T-helper 1 cell treated with Interleukin-12 subunit alpha and Interleukin-12 subunit beta and Interleukin-4 antibody, amounts not matched to agents 30 ng/mL and 1 ng/mL, for 36 hours (primary cell): Measurements from ENCODE around the gene MTSS2. TPM values are rescaled to one million over a fixed set of nuclear protein-coding genes. Genes with fewer than 3 reads are reported as not detected.

Experiments
- total RNA-seq: library from RNA; stranded (reverse); gene quantifications from 2 replicates; pipeline ENCODE4 v1.2.3, GENCODE V29; 2022

MTSS2 gene
- total RNA-seq, 1 donor from 2014 or later = 3.6 TPM

Other genes with a start within 250 kb of the MTSS2 start
- 38.2 and 40.6 TPM in 2 replicates for gene ST3GAL2, start 247.0 kb downstream of the MTSS2 start, total RNA-seq
- gene FCSK, start 231.5 kb downstream of the MTSS2 start, total RNA-seq = 22.5 and 24.4 TPM in 2 replicates
- gene COG4, start 162.5 kb downstream of the MTSS2 start, total RNA-seq = 55.8 and 57.9 TPM in 2 replicates
- gene SF3B3, start 162.2 kb downstream of the MTSS2 start, total RNA-seq = 381 and 387 TPM in 2 replicates
- 0.24 TPM in 1 of 2 replicates, not detected in the other for gene IL34, start 39.5 kb downstream of the MTSS2 start, total RNA-seq
- gene VAC14, start 115.1 kb upstream of the MTSS2 start, total RNA-seq = 39.9 and 40.5 TPM in 2 replicates